Measurements from ENCODE around the gene LDLRAD3. TPM values are rescaled to one million over a fixed set of nuclear protein-coding genes. Genes with fewer than 3 reads are reported as not detected.

The LDLRAD3 gene
- total RNA-seq, 1 donor from 2014 or later = 14.9 TPM

DNA sequence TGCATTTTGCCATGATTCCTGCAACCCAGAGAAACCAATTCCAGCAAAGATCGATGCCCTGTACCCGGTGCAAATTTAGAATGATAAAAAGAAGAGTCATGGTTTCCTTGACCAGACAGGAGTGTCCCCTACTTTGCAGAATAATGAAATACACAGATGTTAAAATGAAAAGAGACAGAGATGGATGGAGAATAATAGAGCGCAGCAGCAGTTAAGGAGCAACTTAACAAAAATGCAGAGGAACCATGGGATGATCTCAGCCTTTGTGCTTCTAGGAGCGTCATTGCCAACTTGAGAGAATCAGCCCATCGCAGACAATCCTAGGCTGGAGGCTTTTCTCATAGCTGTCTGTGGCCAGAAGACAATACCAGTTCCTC, 127.1 kb downstream of the LDLRAD3 start:
- H3K4me2 ChIP-seq (ENCODE audit: low read length) = no peak overlapping the region
- no peak overlapping the region for H3K27ac Mint-ChIP-seq (ENCODE audit: unreplicated experiment)

DNA sequence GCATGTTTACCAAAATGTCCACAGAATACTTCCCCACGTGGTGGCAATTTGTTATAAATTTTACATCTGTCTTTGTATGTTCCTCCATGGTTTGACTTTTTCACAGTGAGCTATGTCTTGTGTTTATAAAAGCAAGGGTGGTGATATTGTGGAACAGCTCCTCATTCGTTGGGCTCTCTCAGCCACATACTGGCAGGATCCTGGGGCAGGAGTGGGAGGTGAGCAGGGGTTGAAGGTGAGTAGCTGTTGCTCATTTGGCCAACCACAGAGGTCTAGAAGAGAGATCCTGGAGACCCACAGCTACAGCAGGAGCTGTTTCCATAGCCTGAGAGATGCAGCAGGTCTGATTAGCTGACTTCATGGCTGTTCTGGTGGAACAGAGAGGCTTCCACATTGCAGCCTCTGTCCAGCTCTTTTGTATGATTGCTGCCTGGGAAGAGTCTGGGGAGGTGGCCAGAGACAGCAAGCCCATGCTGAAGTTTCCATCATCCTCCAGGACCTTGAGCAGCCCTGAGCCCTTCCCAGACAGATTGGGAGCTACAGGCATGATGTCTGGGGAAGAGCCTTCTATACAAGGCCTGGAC, 128.1 kb downstream of the LDLRAD3 start:
- Histone ChIP-seq H3K9me3 (ENCODE audit: insufficient read depth, low read depth, low read length) (no peaks in the 10 kb centered on the region), H2AFZ (ENCODE audit: low read depth, low read length) (no peak overlapping the region), H3K27ac (ENCODE audit: low read depth, low read length) (no peak overlapping the region), H3K27me3 (ENCODE audit: insufficient read depth, low read length) (no peaks in the 10 kb centered on the region), H3K4me3 (ENCODE audit: insufficient read depth, low read depth, low read length) (no peak overlapping the region), H3K4me1 (ENCODE audit: insufficient read depth, low read length) (peaks cover 26% of the 10 kb centered on the region), H3K4me2 (ENCODE audit: low read length) (no peak overlapping the region), H3K36me3 (ENCODE audit: insufficient read depth, low read length) (no peaks in the 10 kb centered on the region), H4K20me1 (ENCODE audit: insufficient read depth, low read length) (peaks cover 8% of the 10 kb centered on the region), H3K79me2 (ENCODE audit: insufficient read depth, low read length) (no peaks in the 10 kb centered on the region), H3K9ac (ENCODE audit: low read length) (no peak overlapping the region)
- Mint-ChIP-seq H3K4me1 (ENCODE audit: low read depth, unreplicated experiment) (peaks cover 34% of the 10 kb centered on the region), H3K27me3 (ENCODE audit: low read depth, unreplicated experiment) (no peaks in the 10 kb centered on the region), H3K4me3 (ENCODE audit: unreplicated experiment) (no peak overlapping the region), H3K9me3 (ENCODE audit: unreplicated experiment) (peaks cover 6% of the 10 kb centered on the region), H3K36me3 (ENCODE audit: low read depth, unreplicated experiment) (no peaks in the 10 kb centered on the region), H3K27ac (ENCODE audit: unreplicated experiment) (no peak overlapping the region)
- no peak for DNase-seq (ENCODE audit: low read depth)
- TF ChIP-seq, protein P1, sequence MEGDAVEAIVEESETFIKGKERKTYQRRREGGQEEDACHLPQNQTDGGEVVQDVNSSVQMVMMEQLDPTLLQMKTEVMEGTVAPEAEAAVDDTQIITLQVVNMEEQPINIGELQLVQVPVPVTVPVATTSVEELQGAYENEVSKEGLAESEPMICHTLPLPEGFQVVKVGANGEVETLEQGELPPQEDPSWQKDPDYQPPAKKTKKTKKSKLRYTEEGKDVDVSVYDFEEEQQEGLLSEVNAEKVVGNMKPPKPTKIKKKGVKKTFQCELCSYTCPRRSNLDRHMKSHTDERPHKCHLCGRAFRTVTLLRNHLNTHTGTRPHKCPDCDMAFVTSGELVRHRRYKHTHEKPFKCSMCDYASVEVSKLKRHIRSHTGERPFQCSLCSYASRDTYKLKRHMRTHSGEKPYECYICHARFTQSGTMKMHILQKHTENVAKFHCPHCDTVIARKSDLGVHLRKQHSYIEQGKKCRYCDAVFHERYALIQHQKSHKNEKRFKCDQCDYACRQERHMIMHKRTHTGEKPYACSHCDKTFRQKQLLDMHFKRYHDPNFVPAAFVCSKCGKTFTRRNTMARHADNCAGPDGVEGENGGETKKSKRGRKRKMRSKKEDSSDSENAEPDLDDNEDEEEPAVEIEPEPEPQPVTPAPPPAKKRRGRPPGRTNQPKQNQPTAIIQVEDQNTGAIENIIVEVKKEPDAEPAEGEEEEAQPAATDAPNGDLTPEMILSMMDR (IDR thresholded peaks at IDR 0.05; ENCODE audit: insufficient read depth, low read depth, low read length) = no peak
- TF ChIP-seq EZH2 (IDR thresholded peaks at IDR 0.05; ENCODE audit: insufficient read depth, low read length) = no peak
- FAIRE-seq = no peak

More for the DNA sequence above, 127.1 kb downstream of the LDLRAD3 start:
- Histone ChIP-seq H3K27ac (ENCODE audit: low read depth, low read length) (no peak overlapping the region), H3K36me3 (ENCODE audit: insufficient read depth, low read length) (no peaks in the 10 kb centered on the region), H2AFZ (ENCODE audit: low read depth, low read length) (no peak overlapping the region), H3K4me1 (ENCODE audit: insufficient read depth, low read length) (peaks cover 26% of the 10 kb centered on the region), H3K9ac (ENCODE audit: low read length) (no peak overlapping the region), H4K20me1 (ENCODE audit: insufficient read depth, low read length) (peaks cover 8% of the 10 kb centered on the region), H3K79me2 (ENCODE audit: insufficient read depth, low read length) (no peaks in the 10 kb centered on the region), H3K9me3 (ENCODE audit: insufficient read depth, low read depth, low read length) (peaks cover 3% of the 10 kb centered on the region), H3K27me3 (ENCODE audit: insufficient read depth, low read length) (no peaks in the 10 kb centered on the region), H3K4me3 (ENCODE audit: insufficient read depth, low read depth, low read length) (no peak overlapping the region)
- peaks cover 2% of the 10 kb centered on the region for H3K36me3 Mint-ChIP-seq (ENCODE audit: low read depth, unreplicated experiment)
- FAIRE-seq (no peak), DNase-seq (ENCODE audit: low read depth) (no peak)
- H3K4me3 Mint-ChIP-seq (ENCODE audit: unreplicated experiment) = no peak overlapping the region
- H3K4me1 Mint-ChIP-seq (ENCODE audit: low read depth, unreplicated experiment) = peaks cover 40% of the 10 kb centered on the region
- TF ChIP-seq, protein P1 (IDR thresholded peaks at IDR 0.05; ENCODE audit: insufficient read depth, low read depth, low read length) = no peak
- no peak for TF ChIP-seq EZH2 (IDR thresholded peaks at IDR 0.05; ENCODE audit: insufficient read depth, low read length)
- peaks cover 8% of the 10 kb centered on the region for H3K9me3 Mint-ChIP-seq (ENCODE audit: unreplicated experiment)
- no peaks in the 10 kb centered on the region for H3K27me3 Mint-ChIP-seq (ENCODE audit: low read depth, unreplicated experiment)

DNA sequence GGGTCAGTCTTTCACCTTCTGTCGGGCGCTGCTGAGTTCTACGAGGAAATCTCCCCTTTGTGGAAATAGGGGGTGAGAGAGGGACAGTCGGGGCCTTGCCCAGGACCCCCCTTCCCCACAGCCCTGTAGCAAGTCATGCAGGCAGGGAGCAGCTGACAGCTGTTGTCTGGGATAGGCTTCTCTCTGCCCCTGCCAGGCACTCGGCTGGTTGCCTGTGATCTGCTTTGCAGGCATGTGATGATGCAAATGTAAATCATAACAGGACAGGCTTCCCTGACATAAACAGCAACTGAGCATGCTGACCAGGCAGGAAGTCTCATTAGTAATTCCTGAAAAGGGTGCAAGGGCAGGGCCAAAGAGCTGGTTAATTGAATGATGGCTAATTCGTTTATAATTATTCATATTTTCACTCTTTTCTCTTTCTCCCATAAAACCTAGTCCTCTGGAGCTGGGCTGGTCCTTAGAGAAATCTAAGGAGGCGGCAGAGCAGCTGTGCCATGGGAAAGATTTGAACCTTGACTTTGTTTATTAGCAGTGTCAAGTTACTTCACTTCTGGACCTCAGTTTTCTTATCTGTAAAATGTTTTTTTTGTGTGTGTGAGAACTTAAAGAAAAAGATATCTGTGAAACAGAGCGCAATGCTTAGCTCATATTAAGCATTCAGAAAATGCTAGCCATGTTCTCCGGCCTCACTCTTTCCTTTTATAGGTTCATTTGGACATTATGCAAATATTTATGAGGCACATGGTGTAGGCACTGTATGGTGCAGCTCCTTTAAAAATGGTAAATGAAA, 129.7 kb downstream of the LDLRAD3 start:
- Histone ChIP-seq H3K27me3 (ENCODE audit: insufficient read depth, low read length) (no peaks in the 10 kb centered on the region), H3K9me3 (ENCODE audit: insufficient read depth, low read depth, low read length) (no peaks in the 10 kb centered on the region), H3K9ac (ENCODE audit: low read length) (peak overlapping the region; percentile 15), H3K4me1 (ENCODE audit: insufficient read depth, low read length) (peaks cover 26% of the 10 kb centered on the region), H3K79me2 (ENCODE audit: insufficient read depth, low read length) (no peaks in the 10 kb centered on the region), H4K20me1 (ENCODE audit: insufficient read depth, low read length) (peaks cover 8% of the 10 kb centered on the region), H3K4me3 (ENCODE audit: insufficient read depth, low read depth, low read length) (no peak overlapping the region), H2AFZ (ENCODE audit: low read depth, low read length) (no peak overlapping the region), H3K4me2 (ENCODE audit: low read length) (peak overlapping the region; percentile 53), H3K36me3 (ENCODE audit: insufficient read depth, low read length) (no peaks in the 10 kb centered on the region), H3K27ac (ENCODE audit: low read depth, low read length) (no peak overlapping the region)
- FAIRE-seq = no peak
- Mint-ChIP-seq H3K27ac (ENCODE audit: unreplicated experiment) (peak overlapping the region; percentile 82), H3K36me3 (ENCODE audit: low read depth, unreplicated experiment) (no peaks in the 10 kb centered on the region), H3K27me3 (ENCODE audit: low read depth, unreplicated experiment) (no peaks in the 10 kb centered on the region), H3K9me3 (ENCODE audit: unreplicated experiment) (peaks cover 4% of the 10 kb centered on the region), H3K4me3 (ENCODE audit: unreplicated experiment) (no peak overlapping the region), H3K4me1 (ENCODE audit: low read depth, unreplicated experiment) (peaks cover 34% of the 10 kb centered on the region)
- peak; percentile 42 for DNase-seq (ENCODE audit: low read depth)
- TF ChIP-seq, protein P1 (IDR thresholded peaks at IDR 0.05; ENCODE audit: insufficient read depth, low read depth, low read length) = no peak
- no peak for TF ChIP-seq EZH2 (IDR thresholded peaks at IDR 0.05; ENCODE audit: insufficient read depth, low read length)
